ENCODE results near the gene CAPRIN2.

The CAPRIN2 gene

GRCh38 chr12:30698346-30698745 lies 56.4 kb downstream of the CAPRIN2 start:
- no peak for DNase-seq

GRCh38 chr12:30696943-30697342 lies 57.8 kb downstream of the CAPRIN2 start:
- no peak for DNase-seq

- no peak for DNase-seq
These were observed 58.3 kb downstream of the CAPRIN2 start for GRCh38 chr12:30696486-30696885.

- no peak for DNase-seq
These were observed 58.7 kb downstream of the CAPRIN2 start for GRCh38 chr12:30696103-30696408.

GRCh38 chr12:30695199-30696102 lies 59.3 kb downstream of the CAPRIN2 start, which contains the start of gene IPO8:
Gene IPO8, minus strand, starts transcription at chr12:30695869. Its CDS starts 222 bp downstream, at chr12:30695647.
- peak; percentile 73 for DNase-seq

GRCh38 chr12:30694412-30695198 lies 60.1 kb downstream of the CAPRIN2 start:
- DNase-seq = no peak

GRCh38 chr12:30692470-30692869 lies 62.3 kb downstream of the CAPRIN2 start:
- no peak for DNase-seq

- no peak for DNase-seq
These were observed 63.5 kb downstream of the CAPRIN2 start for GRCh38 chr12:30691122-30691879.

- DNase-seq = no peak
These were observed 67.3 kb downstream of the CAPRIN2 start for GRCh38 chr12:30687265-30687986.

- DNase-seq = no peak
These were observed 75.5 kb downstream of the CAPRIN2 start for GRCh38 chr12:30679241-30679640.

GRCh38 chr12:30678221-30678620 lies 76.5 kb downstream of the CAPRIN2 start:
- DNase-seq = no peak

GRCh38 chr12:30661210-30661609 lies 93.5 kb downstream of the CAPRIN2 start:
- no peak for DNase-seq

Data from activated CD4-positive, alpha-beta T cell treated with anti-CD3 and anti-CD28 coated beads for 1 hour (primary cell).